Stimulated activated CD8-positive, alpha-beta memory T cell treated with anti-CD3 and anti-CD28 coated beads, Interleukin-15, amount 100 ng/mL, for 4 hours (primary cell): ENCODE data around the gene ZDHHC14.

Source experiments
- DNase-seq, 2 donors: peaks; one replicate each; pipeline ENCODE4 v3.0.0-alpha.2; 2020; ENCODE audit warnings: low read depth in 2 of 2

ZDHHC14 gene

DNA sequence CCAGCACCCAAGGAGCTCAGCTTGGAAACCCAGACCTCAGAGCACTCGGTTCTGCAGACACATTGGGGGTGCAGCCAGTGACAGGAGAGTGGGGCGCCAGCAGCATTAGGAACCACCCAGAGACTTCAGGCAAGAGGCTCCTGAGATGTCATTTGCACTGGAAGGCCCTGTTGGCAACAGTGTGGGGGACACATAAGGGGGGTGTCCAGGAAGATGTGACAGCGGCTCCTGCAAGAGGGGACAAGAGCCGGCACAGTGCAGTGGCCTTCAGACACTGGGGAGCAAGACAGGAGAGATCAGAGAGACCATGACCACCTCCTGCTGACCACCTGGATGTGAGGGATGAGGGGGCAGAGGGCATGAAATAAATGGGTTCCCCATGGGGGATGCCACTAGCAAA, 235.0 kb downstream of the ZDHHC14 start:
- no peak for DNase-seq

DNA sequence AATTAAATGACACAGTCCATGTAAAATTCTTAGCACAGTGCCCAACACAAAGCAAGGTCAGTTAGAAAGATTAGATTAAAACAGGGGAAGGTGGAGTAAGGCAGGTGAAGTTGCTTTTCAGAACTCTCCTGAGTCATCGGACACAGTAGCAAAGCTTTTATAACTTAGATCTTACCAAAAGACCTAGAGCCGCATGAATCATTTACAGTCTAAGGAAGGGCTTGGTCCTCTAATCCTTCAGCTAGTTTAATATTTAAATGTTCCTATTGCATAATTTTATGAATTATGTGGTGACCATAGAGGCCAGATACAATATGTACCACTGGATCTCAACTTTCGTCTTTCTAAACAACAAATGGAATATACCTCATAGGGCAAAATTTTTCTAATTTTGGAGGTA, 240.0 kb downstream of the ZDHHC14 start:
- no peak for DNase-seq

DNA sequence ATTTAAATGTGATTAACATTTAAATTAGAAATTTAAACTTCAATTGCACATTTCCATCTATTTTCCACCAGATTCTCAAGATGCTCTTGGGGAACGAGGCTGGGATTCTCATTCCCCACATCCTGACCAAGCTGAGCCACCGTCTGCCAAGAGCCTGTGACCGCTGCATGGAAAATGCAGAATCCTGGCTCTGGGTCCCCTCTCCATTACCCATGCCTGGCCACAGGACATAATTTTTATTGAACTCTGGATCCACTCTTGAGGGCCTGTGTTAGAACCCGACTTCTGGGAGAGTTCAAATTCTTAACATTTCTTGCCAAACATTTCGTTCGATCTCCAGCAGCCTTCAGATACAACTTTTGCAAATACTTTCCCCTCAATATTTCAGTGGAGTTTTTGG, 240.4 kb downstream of the ZDHHC14 start:
- DNase-seq: no peak

DNA sequence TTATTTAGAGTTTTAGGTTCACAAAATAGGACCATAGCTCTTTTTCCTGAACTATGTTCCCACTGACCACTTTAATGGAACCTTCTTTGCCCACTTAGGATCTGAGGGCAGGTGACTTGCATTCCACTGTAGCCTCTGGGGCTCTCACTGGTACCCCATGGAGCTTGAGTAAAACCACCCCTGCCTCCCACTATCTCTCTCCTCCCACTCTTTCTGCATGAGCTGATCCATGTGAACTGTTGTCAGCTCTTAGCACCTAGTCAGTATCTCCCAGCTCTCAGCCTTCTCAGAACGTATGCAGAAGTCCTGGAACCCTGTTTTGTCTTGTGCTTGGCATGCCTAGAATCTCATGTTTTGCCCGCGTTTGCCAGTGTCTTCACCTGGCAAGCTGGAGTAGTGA, 241.4 kb downstream of the ZDHHC14 start:
- DNase-seq: no peak

DNA sequence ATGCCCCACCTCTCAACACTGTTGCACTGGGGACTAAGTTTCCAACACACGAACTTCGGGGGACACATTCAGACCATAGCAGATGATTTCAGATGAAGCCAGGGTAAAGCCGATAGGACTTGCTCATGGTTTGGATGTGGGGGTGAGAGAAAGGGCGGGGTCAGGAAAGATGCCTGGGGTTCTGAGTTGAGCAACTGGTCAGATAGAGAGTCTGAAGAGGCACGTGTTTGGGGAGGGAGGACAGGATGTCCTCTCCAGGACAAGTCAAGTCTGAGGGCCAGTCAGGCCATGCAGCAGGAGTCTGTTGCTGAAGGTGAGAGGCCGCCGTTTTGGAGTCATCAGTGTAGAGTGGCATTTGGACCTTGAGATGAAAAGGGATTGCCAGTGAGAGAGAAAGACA, 244.1 kb downstream of the ZDHHC14 start:
- DNase-seq: no peak

DNA sequence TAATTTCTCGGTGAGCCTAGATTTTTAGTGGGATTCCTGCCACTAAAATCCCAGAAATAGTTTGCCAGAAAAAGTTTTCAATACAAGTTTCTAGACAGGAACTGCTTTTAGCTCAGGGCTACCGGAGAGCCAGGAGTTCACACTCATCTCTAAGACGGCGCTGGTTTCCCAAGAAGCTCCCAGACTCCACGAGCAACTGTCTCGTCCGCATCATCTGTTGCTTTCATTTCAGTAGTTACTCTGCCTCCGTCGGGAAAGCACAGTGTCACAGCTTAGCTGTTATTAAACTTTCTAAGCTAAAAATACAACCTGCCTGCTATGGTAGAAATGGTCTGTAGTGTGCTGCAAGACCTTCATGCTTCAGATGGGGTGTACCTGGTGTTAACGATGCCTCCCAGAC, 244.8 kb downstream of the ZDHHC14 start:
- DNase-seq: no peak

DNA sequence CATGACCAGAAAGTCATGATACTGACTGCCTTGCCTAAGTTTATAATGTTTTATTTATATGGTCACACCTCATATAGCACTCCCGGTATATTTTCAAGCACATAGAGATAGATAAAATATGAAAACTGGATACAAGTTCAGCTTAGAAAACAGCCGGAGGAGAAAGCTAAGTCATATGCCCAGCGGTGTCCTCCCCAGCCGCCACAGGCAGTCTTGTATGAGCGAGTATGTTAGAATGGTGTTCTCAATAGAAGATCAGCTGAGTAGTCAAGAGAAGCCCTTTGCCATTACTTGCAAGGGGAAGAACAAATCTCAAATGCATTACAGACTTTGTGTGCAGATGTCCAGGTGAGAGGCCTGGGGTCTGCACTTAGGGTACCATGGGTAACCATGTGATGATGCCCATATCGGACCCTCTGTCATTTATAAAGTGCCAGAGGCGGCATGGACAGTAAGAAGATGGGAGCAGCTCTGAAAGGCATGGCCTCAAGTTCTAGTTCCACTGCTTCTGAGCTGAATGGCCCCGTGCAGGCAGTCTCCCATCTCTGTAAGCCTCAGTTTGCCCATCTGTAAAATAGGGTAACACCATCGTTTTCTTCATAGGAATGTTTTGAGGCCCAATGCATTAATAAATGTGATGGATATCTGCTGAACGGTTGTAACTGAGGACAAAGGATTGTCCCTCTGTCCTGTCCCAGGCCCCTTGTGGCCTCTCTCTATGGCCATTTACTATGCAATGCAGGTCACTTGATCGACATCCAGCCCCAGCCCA, 246.4 kb downstream of the ZDHHC14 start:
- DNase-seq: no peak

DNA sequence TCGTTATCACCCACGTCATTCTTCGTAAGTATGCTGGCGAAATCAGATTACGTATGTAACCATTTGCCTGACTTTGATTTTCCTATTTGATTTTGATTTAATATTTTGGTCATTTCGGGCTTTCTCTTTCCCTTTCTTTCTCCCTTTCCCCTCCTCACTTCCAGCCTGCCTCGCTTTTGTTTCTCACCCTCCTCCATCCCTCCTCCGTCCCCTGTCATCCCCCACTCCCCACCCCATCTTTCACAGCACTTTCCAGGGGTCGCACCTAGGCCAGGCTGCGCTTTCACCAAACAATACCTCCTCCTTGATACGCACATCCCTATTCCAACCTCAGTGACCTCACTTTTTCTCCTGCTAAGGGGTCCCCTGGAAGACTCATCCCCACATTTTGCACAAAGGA, 247.5 kb downstream of the ZDHHC14 start:
- no peak for DNase-seq

DNA sequence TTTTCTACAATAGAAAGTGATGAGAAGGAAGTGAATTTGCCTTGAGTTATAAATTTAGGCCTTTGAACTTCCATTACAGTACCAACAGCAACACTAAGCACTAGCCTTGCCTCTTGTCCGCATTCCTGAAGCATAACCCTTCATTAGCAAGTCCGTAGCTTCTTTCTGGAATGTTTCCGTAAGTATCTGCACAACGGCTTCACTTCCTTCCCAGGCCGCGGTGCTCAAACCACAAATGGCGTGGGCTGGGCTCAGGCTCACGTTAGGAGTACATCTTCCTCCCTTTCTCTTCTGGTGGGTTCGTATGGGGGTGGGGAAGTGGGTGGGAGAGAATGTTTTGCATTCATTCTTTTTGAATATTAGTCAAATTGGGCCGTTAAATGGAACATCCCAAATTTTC, 248.2 kb downstream of the ZDHHC14 start:
- no peak for DNase-seq

DNA sequence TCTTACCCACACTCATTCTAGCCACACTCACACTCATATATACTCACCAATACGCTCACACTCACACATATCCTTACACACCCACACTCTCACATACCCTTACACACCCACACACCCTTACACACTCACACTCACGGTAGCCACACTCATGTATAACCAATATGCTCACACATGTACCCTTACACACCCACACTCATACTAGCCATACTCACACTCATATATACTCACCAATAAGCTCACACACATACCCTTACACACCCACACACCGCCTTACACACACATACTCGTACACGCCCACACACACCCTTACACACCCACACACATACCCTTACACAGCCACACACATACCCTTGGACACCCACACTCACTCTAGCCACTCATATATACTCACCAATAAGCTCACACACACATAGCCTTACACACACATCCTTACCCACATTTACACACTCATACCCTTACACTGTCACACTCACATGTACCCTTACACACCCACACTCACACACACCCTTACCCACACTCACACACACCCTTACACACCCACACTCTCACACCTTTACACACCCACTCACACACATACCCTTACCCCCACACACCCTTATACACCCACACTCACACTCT, 249.6 kb downstream of the ZDHHC14 start:
- DNase-seq: no peak

DNA sequence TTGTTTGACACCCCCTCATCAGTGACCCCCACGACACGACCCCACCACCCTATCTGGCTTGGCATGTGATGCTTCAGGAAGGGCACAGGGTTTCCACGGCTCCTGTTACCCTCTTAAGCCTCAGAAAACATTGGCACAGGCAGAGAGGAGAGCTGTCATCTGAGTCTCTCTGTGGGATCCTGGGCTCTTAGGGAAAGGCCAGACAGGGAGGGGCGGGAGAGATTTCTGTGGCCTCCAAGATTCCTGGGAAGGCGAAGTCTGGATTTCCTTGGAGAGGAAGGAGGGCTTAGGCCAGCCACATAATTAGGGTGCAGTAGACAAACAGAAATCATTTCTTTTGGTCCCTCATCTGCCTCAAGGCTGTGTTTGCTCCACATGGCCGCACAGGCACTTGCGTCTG, 250.4 kb downstream of the ZDHHC14 start:
- no peak for DNase-seq

DNA sequence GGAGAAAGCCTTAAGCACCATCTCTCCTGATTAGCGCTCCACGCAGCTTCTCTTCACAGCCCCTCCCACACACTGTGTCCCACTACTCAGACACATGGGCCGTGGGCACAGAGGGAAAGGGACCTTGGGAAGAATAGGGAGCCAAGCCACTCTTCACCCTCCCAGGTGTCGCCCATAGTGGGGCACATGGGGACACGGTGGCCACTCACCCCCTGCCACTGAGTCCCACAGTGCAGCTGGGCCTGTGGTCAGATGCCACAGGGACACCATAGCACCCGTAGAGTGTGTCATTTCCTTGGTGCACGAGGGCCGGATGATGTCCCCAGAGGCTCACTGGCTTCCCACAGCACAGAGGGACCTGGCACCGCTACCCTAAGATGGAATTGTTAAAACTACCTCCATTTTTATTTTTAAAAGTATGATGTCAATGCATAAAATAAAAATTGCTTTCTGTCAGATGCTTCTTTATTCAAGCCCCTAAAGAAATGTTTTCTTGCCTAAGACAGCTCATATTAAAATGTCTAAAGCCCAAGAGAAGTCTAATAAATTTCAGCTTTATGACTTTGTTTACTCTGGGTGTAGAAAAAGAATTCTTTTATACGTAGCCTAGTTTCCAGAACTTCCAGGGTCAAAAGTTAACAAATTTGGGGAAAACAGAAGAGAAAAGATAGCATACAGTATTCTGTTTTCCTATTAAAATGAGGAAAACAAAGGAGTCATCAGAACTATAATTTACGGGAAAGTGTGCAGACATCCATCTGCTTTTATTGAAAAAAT, 251.0 kb downstream of the ZDHHC14 start:
- no peak for DNase-seq

DNA sequence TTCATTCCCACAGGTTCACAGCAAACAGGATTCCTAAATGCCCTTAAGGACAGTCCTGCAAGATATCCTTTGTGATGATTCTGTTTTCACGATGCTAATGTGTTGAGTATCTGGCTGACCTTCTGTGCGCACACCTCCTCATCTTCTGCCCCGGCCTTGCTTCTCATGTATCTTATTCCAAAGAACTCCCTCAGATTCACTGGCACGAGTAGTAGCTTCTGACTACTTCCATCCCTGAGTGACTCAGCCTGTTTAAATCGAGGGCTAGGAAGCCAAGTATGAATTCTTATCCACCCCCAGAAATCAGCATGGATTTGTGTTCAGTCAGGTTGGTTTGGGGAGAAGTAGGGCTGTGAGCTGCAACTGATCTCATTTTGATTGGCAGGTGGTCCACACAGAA, 251.8 kb downstream of the ZDHHC14 start:
- DNase-seq: no peak

DNA sequence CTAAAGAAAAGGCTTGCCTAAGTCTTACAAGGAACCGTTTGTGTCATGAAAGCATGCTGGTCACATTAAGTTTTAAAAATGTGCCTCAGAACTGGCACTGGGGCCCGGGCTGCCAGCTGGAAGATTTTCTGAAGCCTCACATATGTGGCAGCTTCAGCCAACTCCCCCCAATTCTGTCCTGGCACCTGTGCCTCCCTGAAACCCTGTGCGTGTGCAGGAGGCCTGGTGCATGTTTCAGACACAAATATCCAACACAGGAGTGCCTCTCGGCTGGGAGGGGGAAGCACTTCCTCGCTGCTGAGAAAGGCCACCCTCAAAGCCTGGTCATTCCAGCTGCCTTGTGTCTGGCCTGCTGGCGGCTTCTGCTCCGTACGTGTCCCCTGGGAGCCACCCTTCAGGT, 253.6 kb downstream of the ZDHHC14 start:
- no peak for DNase-seq

DNA sequence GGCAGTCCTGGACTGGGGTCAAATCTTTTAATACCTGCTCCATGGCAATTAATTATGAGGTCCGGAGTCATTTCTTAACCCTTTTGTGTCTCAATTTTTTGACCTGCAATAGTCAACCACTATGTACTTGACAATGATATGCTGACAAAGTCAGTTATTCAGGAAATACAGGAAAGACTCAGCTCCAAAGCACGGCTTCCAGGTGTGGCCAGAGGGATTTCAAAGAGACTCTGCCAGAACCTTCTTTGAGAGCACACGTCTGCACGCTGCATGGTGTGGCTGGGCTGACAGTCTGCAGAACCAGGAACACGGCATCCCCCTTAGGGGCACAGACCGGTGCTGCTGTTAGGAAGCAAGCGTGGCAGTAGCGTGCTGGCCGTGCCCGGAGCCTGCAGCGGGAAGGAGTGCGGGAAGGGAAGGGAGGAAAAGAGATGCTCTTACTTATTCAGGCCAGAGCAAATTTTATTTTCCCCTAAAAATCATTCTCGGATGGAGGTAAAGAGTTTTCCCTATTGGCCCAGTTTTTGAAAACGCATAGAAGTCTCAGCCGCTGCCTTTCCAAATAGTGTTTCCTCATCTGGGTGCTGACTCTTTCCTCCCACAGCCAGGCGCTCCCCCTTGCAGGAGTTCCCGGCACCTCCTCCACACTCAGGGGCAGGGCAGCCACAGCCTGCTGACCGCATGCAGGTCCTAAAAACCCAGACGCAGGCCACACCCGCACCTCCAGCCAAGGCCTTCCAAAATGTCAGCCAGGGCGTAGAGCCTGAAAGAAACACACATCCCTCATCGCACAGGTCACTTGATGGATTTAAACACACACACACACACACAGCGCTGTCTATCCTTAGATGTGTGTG, 254.6 kb downstream of the ZDHHC14 start:
- no peak for DNase-seq

DNA sequence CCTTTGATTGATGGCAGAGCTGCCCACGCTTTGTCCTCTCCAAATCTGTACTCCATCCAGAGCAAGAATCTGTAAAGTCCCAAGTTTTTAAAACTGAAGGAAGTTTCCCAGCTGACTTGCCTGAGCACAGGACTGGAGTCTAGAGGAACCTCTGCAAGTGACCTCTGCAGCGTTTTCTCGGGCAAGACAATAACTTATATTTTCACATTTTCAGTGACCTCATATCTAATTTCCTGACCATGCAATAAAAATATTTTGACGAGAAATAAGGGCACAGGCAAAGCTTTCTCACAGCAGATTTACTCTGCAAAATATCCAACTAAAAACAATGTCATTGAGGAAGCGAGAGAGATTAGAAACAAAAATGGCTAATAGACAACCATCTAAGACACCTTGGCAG, 256.5 kb downstream of the ZDHHC14 start:
- DNase-seq: no peak

DNA sequence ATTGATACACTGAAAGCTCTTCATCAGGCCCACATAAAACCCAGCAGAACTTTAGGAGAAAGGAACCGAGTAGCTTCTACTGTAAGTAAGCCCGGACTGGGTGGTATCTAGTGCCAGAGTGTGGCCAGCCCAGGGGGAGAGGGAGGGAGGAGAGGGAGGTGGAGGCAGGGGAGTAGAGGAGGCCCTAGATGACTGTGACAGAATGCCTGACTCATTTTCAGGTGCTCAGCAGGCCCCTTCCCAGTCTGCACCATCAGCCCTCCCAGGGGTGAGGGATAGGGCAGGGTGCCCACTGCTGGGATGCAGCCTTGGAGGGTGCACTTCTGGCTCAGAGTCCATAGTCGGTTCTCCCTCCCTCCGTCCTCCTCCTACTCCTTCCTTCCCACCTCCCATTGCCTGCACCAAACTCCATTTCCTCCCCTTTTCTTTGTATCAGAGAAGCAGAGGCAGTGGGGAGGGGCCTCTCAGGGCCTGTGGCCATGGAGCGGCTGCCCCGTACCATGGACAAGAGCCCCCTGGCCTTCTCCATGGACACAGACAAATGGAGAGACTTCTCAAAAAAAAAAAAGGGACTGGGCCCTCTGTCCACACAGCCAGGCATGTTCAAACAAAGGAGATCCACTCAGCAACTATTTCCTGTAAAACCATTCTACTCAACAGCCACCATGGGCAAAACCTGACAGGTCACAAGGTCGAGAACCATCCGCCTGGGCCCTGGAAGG, 257.1 kb downstream of the ZDHHC14 start:
- DNase-seq: no peak

DNA sequence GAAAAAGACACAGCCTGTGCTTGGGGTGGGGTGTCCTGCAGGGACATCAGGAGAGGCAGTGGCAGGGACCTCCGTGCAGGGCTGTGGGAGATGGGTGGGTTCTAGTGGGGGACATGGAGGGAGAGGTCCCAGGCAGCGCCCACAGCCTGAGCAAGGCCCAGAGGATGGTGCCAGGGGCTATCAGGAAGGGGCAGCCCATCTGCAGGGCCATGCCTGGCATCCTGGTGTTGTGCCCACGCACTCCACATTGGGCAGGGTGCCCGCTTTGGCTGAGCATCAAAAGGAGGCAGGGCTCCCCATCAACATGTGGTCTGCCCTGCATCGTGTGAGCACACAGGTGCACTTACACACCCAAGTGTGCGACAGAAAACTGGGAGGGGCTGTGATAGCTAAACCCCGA, 257.8 kb downstream of the ZDHHC14 start:
- no peak for DNase-seq

DNA sequence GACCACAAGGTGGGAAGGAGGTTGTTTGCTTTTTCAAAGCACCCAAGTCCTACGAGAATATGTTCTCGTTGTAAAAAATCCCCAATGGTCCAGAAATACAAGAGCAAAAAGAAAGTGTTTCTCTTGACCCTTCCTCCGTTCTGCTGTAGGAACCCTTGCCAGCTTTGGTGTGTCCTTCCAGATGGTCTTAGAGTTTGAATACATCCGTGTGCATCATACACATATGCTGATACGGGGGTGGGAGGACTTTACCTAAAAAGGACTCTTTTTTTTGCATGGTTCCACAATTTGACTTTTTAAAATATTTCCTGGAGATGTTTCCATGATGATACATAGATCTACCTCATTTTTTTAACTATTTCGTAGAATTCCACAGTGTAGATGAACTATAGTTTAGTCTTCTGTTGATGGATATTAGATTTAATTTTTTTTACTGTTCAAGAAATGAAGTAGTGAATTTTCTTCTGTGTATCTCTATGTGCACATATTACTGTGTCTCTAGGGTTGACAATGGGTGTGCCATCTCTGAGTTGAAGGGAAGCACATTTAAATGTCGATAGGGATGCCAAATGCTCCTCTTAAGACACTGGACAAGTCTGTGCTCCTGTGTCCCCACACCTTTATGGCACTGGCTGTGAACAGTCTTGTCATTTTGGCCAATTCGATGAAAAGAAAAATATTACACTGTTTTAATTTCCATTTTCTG, 259.9 kb downstream of the ZDHHC14 start:
- DNase-seq: no peak

DNA sequence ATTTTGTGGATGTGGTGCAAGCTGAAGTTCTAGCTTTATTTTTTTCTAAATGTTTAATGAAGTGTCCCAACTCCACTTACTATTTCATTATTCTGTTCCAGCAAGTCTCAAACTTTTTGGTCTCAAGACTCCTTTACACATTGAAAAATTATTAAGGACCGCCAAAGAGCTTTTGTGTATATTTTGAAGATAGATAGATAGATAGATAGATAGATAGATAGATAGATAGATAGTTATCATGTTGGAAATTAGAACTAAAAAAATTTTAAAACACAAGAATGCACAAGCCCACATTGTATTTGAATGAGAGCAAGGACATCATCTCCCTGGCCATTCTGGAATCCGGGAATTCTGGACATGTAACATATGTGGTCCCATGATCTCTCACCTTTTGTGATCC, 260.8 kb downstream of the ZDHHC14 start:
- no peak for DNase-seq

DNA sequence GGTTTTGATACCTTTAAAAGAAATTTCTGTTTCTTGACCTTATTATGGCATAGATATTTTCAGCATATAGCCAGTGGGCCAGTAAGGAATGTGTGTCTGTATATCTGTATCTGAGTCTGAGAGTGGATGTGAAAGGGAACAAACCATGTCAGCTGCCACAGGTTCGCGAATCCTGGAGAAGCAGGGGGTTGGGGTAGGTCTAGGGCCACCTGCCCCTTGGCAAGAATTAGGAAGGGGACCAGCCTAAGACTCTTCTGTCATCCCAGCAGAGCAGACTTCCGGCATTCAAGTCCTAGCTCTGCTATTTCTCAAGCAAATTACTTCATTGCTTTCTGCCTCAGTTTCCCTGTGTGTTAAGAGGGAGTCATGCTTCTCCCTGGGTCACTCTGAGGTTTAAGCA, 261.7 kb downstream of the ZDHHC14 start:
- no peak for DNase-seq
